OCI-LY1 (cell line): ENCODE results near the gene DNAH12.

Experiments used
- H2AFZ ChIP-seq: fragments of 200-600 bp; sonication (generic), shearing (Covaris generic); 2 replicates; pipeline ENCODE4 v1.6.0; 2014; ENCODE audit warnings: antibody characterized with exemption, mild to moderate bottlenecking, low read length
- H3F3A ChIP-seq: fragments of 200-600 bp; sonication (generic), shearing (Covaris generic); 2 replicates; pipeline ENCODE4 v1.6.0; 2014; ENCODE audit warnings: mild to moderate bottlenecking, antibody characterized with exemption, low read length, moderate library complexity; ENCODE audit not compliant: insufficient read depth
- H3K27ac ChIP-seq: fragments of 200-600 bp; sonication (generic); 2 replicates; pipeline ENCODE4 v1.5.1; 2014; ENCODE audit warnings: low read length, mixed run types, mild to moderate bottlenecking, low read depth; ENCODE audit not compliant: poor library complexity, severe bottlenecking
- H3K27me3 ChIP-seq: fragments of 200-600 bp; sonication (generic); 2 replicates; pipeline ENCODE4 v1.6.0; 2014; ENCODE audit warnings: antibody characterized with exemption, mild to moderate bottlenecking, low read length, moderate library complexity; ENCODE audit not compliant: insufficient read depth
- H3K36me3 ChIP-seq: fragments of 200-600 bp; sonication (generic); 2 replicates; pipeline ENCODE4 v1.6.1; 2014; ENCODE audit warnings: mild to moderate bottlenecking, antibody characterized with exemption, low read length, moderate library complexity, mixed read lengths; ENCODE audit not compliant: insufficient read depth
- H3K4me1 ChIP-seq: fragments of 200-600 bp; sonication (generic); 2 replicates; pipeline ENCODE4 v1.5.1; 2014; ENCODE audit warnings: mild to moderate bottlenecking, low read length, moderate library complexity; ENCODE audit not compliant: insufficient read depth, severe bottlenecking
- H3K4me2 ChIP-seq: fragments of 200-600 bp; sonication (generic), shearing (Covaris generic); 2 replicates; pipeline ENCODE4 v1.6.1; 2014; ENCODE audit warnings: low read length
- H3K4me3 ChIP-seq: fragments of 200-600 bp; sonication (generic); 2 replicates; pipeline ENCODE4 v1.5.1; 2014; ENCODE audit warnings: low read length, low read depth, mild to moderate bottlenecking, mixed read lengths; ENCODE audit not compliant: poor library complexity, severe bottlenecking
- H3K79me2 ChIP-seq: fragments of 200-600 bp; shearing (Covaris generic); 2 replicates; pipeline ENCODE4 v1.6.1; 2016; ENCODE audit warnings: mixed run types, low read length, mixed read lengths; ENCODE audit not compliant: insufficient read depth
- H3K9ac ChIP-seq: fragments of 200-600 bp; sonication (generic), shearing (Covaris generic); 2 replicates; pipeline ENCODE4 v1.6.1; 2014; ENCODE audit warnings: mild to moderate bottlenecking, low read length, mixed read lengths
- H3K9me2 ChIP-seq: fragments of 200-600 bp; sonication (generic), shearing (Covaris generic); 2 replicates; pipeline ENCODE4 v1.6.1; 2014; ENCODE audit warnings: low read depth, mild to moderate bottlenecking, low read length, mixed read lengths
- H3K9me3 ChIP-seq: fragments of 200-600 bp; shearing (Covaris generic); 2 replicates; pipeline ENCODE4 v1.6.1; 2014; ENCODE audit warnings: low read length, mixed read lengths
- H4K20me1 ChIP-seq: fragments of 200-600 bp; sonication (generic), shearing (Covaris generic); 2 replicates; pipeline ENCODE4 v1.6.0; 2016; ENCODE audit warnings: mild to moderate bottlenecking, low read length; ENCODE audit not compliant: insufficient read depth
- EZH2 ChIP-seq: fragments of 200-600 bp; sonication (generic), shearing (Covaris generic); IDR thresholded peaks from 2 replicates; pipeline ENCODE4 v1.8.0; 2017; ENCODE audit warnings: borderline replicate concordance, mixed run types, mild to moderate bottlenecking, antibody characterized with exemption, low read length, moderate library complexity, mixed read lengths
- TF ChIP-seq, protein P1 (sequence below): fragments of 200-600 bp; sonication (generic), shearing (Covaris generic); IDR thresholded peaks from 2 replicates; pipeline ENCODE4 v1.5.1; 2017; ENCODE audit warnings: mild to moderate bottlenecking, antibody characterized with exemption, low read length, moderate library complexity, mixed read lengths

DNAH12 gene

GRCh38 chr3:57393977-57394376 is 150.2 kb downstream of the DNAH12 start:
- H3K27ac ChIP-seq, result no peak overlapping the region
- H3K9me2 ChIP-seq, result no peaks in the 10 kb centered on the region
- H3F3A ChIP-seq, result no peaks in the 10 kb centered on the region
- H3K36me3 ChIP-seq, result no peaks in the 10 kb centered on the region
- H3K79me2 ChIP-seq, result no peaks in the 10 kb centered on the region
- H3K27me3 ChIP-seq, result no peaks in the 10 kb centered on the region
- H3K9me3 ChIP-seq, result 0 out of 2 replicates have a peak, but pooled peaks cover 2% of the 10 kb centered on the region
- no peak overlapping the region for H3K4me3 ChIP-seq
- peak overlapping the region; percentile 93; the same call in 1 of the 2 replicates for H2AFZ ChIP-seq
- H3K4me1 ChIP-seq, result peaks cover 5% of the 10 kb centered on the region
- no peak overlapping the region for H3K4me2 ChIP-seq
- TF ChIP-seq, protein P1, sequence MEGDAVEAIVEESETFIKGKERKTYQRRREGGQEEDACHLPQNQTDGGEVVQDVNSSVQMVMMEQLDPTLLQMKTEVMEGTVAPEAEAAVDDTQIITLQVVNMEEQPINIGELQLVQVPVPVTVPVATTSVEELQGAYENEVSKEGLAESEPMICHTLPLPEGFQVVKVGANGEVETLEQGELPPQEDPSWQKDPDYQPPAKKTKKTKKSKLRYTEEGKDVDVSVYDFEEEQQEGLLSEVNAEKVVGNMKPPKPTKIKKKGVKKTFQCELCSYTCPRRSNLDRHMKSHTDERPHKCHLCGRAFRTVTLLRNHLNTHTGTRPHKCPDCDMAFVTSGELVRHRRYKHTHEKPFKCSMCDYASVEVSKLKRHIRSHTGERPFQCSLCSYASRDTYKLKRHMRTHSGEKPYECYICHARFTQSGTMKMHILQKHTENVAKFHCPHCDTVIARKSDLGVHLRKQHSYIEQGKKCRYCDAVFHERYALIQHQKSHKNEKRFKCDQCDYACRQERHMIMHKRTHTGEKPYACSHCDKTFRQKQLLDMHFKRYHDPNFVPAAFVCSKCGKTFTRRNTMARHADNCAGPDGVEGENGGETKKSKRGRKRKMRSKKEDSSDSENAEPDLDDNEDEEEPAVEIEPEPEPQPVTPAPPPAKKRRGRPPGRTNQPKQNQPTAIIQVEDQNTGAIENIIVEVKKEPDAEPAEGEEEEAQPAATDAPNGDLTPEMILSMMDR, result no peak
- no peak for TF ChIP-seq EZH2
- H3K9ac ChIP-seq, result no peak overlapping the region
- no peaks in the 10 kb centered on the region for H4K20me1 ChIP-seq

DNA sequence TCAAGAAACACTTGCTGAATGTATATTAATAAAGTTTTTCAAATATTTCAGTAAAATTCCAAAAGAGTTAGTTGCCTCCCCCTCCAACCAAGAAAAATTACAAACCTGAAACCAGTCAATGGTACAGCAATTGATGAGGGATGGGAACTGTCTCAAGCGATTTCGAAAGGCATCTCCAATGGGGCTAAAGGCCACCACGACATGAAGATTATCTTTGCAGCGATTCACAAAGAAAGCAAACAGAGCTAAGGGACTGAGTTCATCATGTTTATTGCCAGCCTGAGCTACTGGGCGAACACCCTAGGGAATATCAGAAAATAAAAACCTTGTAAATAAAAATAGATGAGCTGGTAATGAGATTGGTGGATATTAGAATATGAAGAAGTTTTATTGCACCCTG is 152.4 kb downstream of the DNAH12 start:
- H3K27me3 ChIP-seq, result no peaks in the 10 kb centered on the region
- no peak overlapping the region for H3K9ac ChIP-seq
- H3K9me2 ChIP-seq, result no peaks in the 10 kb centered on the region
- H3K36me3 ChIP-seq, result no peaks in the 10 kb centered on the region
- TF ChIP-seq EZH2, result no peak
- TF ChIP-seq, protein P1, result no peak
- no peaks in the 10 kb centered on the region for H4K20me1 ChIP-seq
- no peak overlapping the region for H2AFZ ChIP-seq
- no peaks in the 10 kb centered on the region for H3K4me1 ChIP-seq
- no peaks in the 10 kb centered on the region for H3K9me3 ChIP-seq
- no peak overlapping the region for H3K4me2 ChIP-seq
- no peaks in the 10 kb centered on the region for H3K79me2 ChIP-seq
- H3K27ac ChIP-seq, result no peak overlapping the region
- no peak overlapping the region for H3K4me3 ChIP-seq
- no peaks in the 10 kb centered on the region for H3F3A ChIP-seq

- Histone ChIP-seq H3K4me2 (no peak overlapping the region), H3K79me2 (no peaks in the 10 kb centered on the region), H3K4me1 (no peaks in the 10 kb centered on the region), H3K9ac (no peak overlapping the region), H3F3A (no peaks in the 10 kb centered on the region), H3K27ac (no peak overlapping the region), H4K20me1 (no peaks in the 10 kb centered on the region), H3K27me3 (no peaks in the 10 kb centered on the region), H3K9me2 (no peaks in the 10 kb centered on the region), H3K4me3 (no peak overlapping the region), H3K9me3 (no peaks in the 10 kb centered on the region), H2AFZ (no peak overlapping the region), H3K36me3 (no peaks in the 10 kb centered on the region)
- TF ChIP-seq EZH2, result no peak
- TF ChIP-seq, protein P1, result no peak
Measured at GRCh38 chr3:57389271-57389670, 154.9 kb downstream of the DNAH12 start.
